HEK293 (cell line): ENCODE measurements around the gene DISP3.

Experiments used
- CTCF ChIA-PET: fragments of 350-600 bp; formaldehyde crosslinking; extraction: SDS; loops from one replicate; lab custom pipeline; 2021; ENCODE audit warnings: antibody characterized with exemption; lab: Yijun Ruan, JAX
- POLR2A ChIA-PET: fragments of 300-600 bp; formaldehyde crosslinking; extraction: SDS; loops from one replicate; lab custom pipeline; 2020; ENCODE audit warnings: antibody characterized with exemption, inconsistent platforms; lab: Yijun Ruan, JAX
- H3K27ac ChIP-seq: fragments of 200-500 bp; sonication (Bioruptor generic); 2 replicates; pipeline ENCODE4 v1.5.1; 2014; ENCODE audit warnings: low read depth, low read length, control low read depth, inconsistent platforms; ENCODE audit errors: extremely low read depth
- H3K36me3 ChIP-seq, 2 experiments: fragments of 200-500 bp in 1 of 2; sonication (Bioruptor generic) in 1 of 2; 1 replicate in 1 of 2; 2 replicates in 1 of 2; pipeline ENCODE4 v1.5.1; 2014 to 2017; ENCODE audit warnings: inconsistent platforms in 2 of 2, low read length in 2 of 2; ENCODE audit not compliant: control insufficient read depth in 2 of 2, insufficient read depth in 1 of 2
- H3K4me1 ChIP-seq: fragments of 200-500 bp; sonication (Bioruptor generic); 2 replicates; pipeline ENCODE4 v1.5.1; 2014; ENCODE audit warnings: mild to moderate bottlenecking, low read length, inconsistent platforms; ENCODE audit not compliant: control insufficient read depth, insufficient read depth
- H3K4me3 ChIP-seq: 2 replicates; pipeline ENCODE4 v1.5.1; 2011; ENCODE audit warnings: low read depth, mild to moderate bottlenecking, control low read depth, low read length, moderate library complexity
- H3K9me3 ChIP-seq: fragments of 200-500 bp; sonication (Bioruptor generic); 2 replicates; pipeline ENCODE4 v1.5.1; 2014; ENCODE audit warnings: low read depth, low read length, inconsistent platforms; ENCODE audit not compliant: control insufficient read depth, insufficient read depth
- FEZF1 ChIP-seq: fragments of 450-650 bp; formaldehyde crosslinking; IDR thresholded peaks from 2 replicates; pipeline ENCODE4 v1.5.1; 2016; ENCODE audit warnings: missing biosample characterization, missing genetic modification characterization
- HOXD13 ChIP-seq: sonication (generic); formaldehyde crosslinking; IDR thresholded peaks from 2 replicates; pipeline ENCODE4 v1.8.0; 2022; ENCODE audit warnings: missing genetic modification reagents, borderline replicate concordance
- IKZF3 ChIP-seq: fragments of 450-650 bp; IDR thresholded peaks from 2 replicates; pipeline ENCODE4 v1.5.0; 2018; ENCODE audit warnings: missing biosample characterization, mild to moderate bottlenecking, missing genetic modification characterization, moderate library complexity
- KLF8 ChIP-seq: fragments of 450-650 bp; formaldehyde crosslinking; IDR thresholded peaks from 2 replicates; pipeline ENCODE4 v1.5.1; 2016; ENCODE audit warnings: missing biosample characterization, missing genetic modification characterization
- MEIS1 ChIP-seq: sonication (generic); formaldehyde crosslinking; IDR thresholded peaks from 2 replicates; pipeline ENCODE4 v1.8.1; 2022; ENCODE audit warnings: missing genetic modification reagents, mild to moderate bottlenecking, borderline replicate concordance
- OSR2 ChIP-seq: fragments of 450-650 bp; formaldehyde crosslinking; IDR thresholded peaks from 2 replicates; pipeline ENCODE4 v1.5.1; 2016; ENCODE audit warnings: missing biosample characterization, missing genetic modification characterization
- RBAK ChIP-seq: fragments of 450-650 bp; formaldehyde crosslinking; IDR thresholded peaks from 2 replicates; pipeline ENCODE4 v1.5.1; 2016; ENCODE audit warnings: missing biosample characterization, missing genetic modification characterization
- ZBTB20 ChIP-seq: fragments of 450-650 bp; formaldehyde crosslinking; IDR thresholded peaks from 2 replicates; pipeline ENCODE4 v1.5.1; 2016; ENCODE audit warnings: missing biosample characterization, missing genetic modification characterization
- ZBTB7A ChIP-seq: fragments of 450-650 bp; formaldehyde crosslinking; IDR thresholded peaks from 2 replicates; pipeline ENCODE4 v1.5.1; 2016; ENCODE audit warnings: low read depth, missing biosample characterization, missing genetic modification characterization
- ZEB2 ChIP-seq: fragments of 450-650 bp; formaldehyde crosslinking; IDR thresholded peaks from 2 replicates; pipeline ENCODE4 v1.5.1; 2016; ENCODE audit warnings: missing biosample characterization, missing genetic modification characterization
- ZNF24 ChIP-seq: fragments of 450-650 bp; formaldehyde crosslinking; IDR thresholded peaks from 2 replicates; pipeline ENCODE4 v1.5.1; 2016; ENCODE audit warnings: missing biosample characterization, missing genetic modification characterization
- ZNF37A ChIP-seq: fragments of 450-650 bp; IDR thresholded peaks from 2 replicates; pipeline ENCODE4 v1.5.1; 2018; ENCODE audit warnings: missing biosample characterization, missing genetic modification characterization
- ZNF416 ChIP-seq: fragments of 450-650 bp; formaldehyde crosslinking; IDR thresholded peaks from 2 replicates; pipeline ENCODE4 v1.5.1; 2016; ENCODE audit warnings: missing biosample characterization, missing genetic modification characterization
- ZNF596 ChIP-seq: fragments of 450-650 bp; IDR thresholded peaks from 2 replicates; pipeline ENCODE4 v1.5.0; 2018; ENCODE audit warnings: missing biosample characterization, mild to moderate bottlenecking, missing genetic modification characterization, moderate library complexity
- ZNF624 ChIP-seq: fragments of 450-650 bp; formaldehyde crosslinking; IDR thresholded peaks from 2 replicates; pipeline ENCODE4 v1.5.1; 2017; ENCODE audit warnings: missing biosample characterization, missing genetic modification characterization
- ZNF664 ChIP-seq: fragments of 450-650 bp; formaldehyde crosslinking; IDR thresholded peaks from 2 replicates; pipeline ENCODE4 v1.5.1; 2016; ENCODE audit warnings: missing biosample characterization, missing genetic modification characterization
- TF ChIP-seq, protein P1 (sequence below): sonication (generic); formaldehyde crosslinking; IDR thresholded peaks from 2 replicates; pipeline ENCODE4 v1.8.1; 2022; ENCODE audit warnings: mild to moderate bottlenecking, moderate library complexity, missing genetic modification reagents
- TF ChIP-seq, protein P2 (sequence below): fragments of 450-650 bp; formaldehyde crosslinking; IDR thresholded peaks from 2 replicates; pipeline ENCODE4 v1.5.1; 2016; ENCODE audit warnings: missing biosample characterization, missing genetic modification characterization
- TF ChIP-seq, protein P3 (sequence below): fragments of 450-650 bp; formaldehyde crosslinking; IDR thresholded peaks from 2 replicates; pipeline ENCODE4 v1.5.1; 2017; ENCODE audit warnings: missing biosample characterization, missing genetic modification characterization
- TF ChIP-seq, protein P4 (sequence below): fragments of 450-650 bp; formaldehyde crosslinking; IDR thresholded peaks from 2 replicates; pipeline ENCODE4 v1.5.1; 2016; ENCODE audit warnings: missing biosample characterization, missing genetic modification characterization

Gene DISP3

DNA sequence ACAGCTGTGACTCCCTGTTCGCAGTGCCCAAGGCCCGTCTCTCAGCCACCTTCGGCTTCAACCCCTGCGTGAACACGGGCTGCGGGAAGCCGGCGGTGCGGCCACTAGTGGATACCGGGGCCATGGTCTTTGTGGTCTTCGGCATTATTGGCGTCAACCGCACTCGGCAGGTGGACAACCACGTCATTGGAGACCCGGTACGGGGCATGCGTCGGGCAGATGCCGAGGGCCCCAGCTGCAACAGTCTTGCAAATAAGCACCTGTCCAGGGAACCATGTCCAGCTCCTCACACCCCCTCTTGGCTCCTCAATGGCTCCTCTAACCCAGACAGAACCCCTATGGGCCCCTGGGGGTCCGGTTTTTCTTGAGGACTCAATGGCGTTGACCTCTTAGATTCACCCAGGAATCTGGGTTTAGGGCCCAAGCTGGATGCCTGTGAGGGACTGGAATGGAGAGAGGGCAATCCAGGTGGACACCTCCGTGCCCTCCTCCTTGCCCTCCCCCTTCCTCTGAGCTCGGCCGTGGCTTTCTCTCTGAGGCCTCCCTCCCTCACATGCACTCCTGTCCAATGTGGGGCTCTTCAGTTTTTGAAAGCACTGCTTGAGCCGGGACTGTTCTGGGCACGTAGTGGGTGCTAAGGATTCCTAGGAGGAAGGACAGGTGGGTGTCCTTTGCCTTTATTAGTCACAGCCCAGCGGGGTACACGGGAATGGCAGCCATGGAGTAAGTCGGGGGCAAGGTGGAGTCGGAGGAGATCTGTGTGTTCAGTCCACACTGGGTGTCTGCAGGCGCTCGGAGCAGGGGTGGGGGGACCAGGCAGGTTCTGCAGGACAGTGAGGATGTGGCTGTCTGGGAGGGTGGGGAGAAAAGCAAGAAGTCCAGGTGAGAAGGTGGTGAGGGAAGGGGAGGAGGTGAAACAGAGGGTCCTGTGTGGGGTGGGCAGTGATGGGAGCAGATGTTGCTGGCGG is 51.1 kb downstream of the DISP3 start:
- POLR2A ChIA-PET = no interaction called here
- Histone ChIP-seq H3K4me1 (no peaks in the 10 kb centered on the region), H3K27ac (no peak overlapping the region), H3K36me3 (no peaks in the 10 kb centered on the region), H3K4me3 (no peak overlapping the region), H3K9me3 (no peaks in the 10 kb centered on the region)
- CTCF ChIA-PET = no interaction called here
- no peak for TF ChIP-seq ZNF596 (tag by site-specific recombination)
- TF ChIP-seq, protein P1, sequence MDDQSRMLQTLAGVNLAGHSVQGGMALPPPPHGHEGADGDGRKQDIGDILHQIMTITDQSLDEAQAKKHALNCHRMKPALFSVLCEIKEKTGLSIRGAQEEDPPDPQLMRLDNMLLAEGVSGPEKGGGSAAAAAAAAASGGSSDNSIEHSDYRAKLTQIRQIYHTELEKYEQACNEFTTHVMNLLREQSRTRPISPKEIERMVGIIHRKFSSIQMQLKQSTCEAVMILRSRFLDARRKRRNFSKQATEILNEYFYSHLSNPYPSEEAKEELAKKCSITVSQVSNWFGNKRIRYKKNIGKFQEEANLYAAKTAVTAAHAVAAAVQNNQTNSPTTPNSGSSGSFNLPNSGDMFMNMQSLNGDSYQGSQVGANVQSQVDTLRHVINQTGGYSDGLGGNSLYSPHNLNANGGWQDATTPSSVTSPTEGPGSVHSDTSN (CRISPR knock-in tag) = no peak
- no peak for TF ChIP-seq ZNF37A
- no peak for TF ChIP-seq ZNF24
- TF ChIP-seq, protein P2, sequence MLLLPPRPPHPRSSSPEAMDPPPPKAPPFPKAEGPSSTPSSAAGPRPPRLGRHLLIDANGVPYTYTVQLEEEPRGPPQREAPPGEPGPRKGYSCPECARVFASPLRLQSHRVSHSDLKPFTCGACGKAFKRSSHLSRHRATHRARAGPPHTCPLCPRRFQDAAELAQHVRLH (tag by site-specific recombination) = no peak
- TF ChIP-seq OSR2 = no peak
- TF ChIP-seq ZBTB7A = no peak
- no peak for TF ChIP-seq ZNF664 (tag by site-specific recombination)
- no peak for TF ChIP-seq ZNF416 (tag by site-specific recombination)
- TF ChIP-seq ZEB2 = no peak
- TF ChIP-seq RBAK = no peak

DNA sequence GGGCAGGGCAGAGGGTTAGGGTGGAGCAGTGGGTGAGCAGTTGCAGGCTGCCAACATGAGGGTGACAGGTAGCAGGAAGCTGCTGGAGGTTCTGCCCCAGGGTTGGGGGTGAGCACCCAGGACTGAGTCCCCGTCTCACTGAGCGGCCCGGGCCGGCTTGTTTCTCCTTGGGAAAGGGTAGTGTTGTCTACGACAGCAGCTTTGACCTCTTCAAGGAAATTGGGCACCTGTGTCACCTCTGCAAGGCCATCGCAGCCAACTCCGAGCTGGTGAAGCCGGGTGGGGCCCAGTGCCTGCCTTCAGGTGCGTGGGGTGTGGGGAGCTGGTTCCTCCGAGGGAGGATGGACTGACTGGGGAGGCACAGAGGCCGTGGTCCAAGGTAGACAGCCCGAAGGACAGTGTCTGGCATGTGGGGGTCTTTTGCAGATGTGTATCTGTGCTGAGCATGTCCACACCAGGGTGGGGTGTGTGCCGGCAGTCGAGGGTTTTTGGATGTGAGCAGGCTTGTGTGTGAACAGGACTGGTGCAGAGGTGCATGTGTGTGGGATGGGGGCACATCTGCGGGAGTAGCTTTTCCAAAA is 51.9 kb downstream of the DISP3 start:
- TF ChIP-seq IKZF3 (tag by site-specific recombination) (no peak), HOXD13 (no peak), FEZF1 (tag by site-specific recombination) (no peak), ZNF624 (no peak), MEIS1 (CRISPR knock-in tag) (no peak), KLF8 (no peak), ZBTB20 (tag by site-specific recombination) (no peak)
- TF ChIP-seq, protein P3, sequence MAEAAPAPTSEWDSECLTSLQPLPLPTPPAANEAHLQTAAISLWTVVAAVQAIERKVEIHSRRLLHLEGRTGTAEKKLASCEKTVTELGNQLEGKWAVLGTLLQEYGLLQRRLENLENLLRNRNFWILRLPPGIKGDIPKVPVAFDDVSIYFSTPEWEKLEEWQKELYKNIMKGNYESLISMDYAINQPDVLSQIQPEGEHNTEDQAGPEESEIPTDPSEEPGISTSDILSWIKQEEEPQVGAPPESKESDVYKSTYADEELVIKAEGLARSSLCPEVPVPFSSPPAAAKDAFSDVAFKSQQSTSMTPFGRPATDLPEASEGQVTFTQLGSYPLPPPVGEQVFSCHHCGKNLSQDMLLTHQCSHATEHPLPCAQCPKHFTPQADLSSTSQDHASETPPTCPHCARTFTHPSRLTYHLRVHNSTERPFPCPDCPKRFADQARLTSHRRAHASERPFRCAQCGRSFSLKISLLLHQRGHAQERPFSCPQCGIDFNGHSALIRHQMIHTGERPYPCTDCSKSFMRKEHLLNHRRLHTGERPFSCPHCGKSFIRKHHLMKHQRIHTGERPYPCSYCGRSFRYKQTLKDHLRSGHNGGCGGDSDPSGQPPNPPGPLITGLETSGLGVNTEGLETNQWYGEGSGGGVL = no peak
- TF ChIP-seq, protein P4, sequence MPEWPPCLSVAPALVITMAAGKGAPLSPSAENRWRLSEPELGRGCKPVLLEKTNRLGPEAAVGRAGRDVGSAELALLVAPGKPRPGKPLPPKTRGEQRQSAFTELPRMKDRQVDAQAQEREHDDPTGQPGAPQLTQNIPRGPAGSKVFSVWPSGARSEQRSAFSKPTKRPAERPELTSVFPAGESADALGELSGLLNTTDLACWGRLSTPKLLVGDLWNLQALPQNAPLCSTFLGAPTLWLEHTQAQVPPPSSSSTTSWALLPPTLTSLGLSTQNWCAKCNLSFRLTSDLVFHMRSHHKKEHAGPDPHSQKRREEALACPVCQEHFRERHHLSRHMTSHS (tag by site-specific recombination) = no peak
- H3K4me3 ChIP-seq = no peak overlapping the region
- POLR2A ChIA-PET = no interaction called here
- CTCF ChIA-PET = no interaction called here
- no peaks in the 10 kb centered on the region for H3K36me3 ChIP-seq
- H3K4me1 ChIP-seq = no peaks in the 10 kb centered on the region
- no peak overlapping the region for H3K27ac ChIP-seq
- H3K9me3 ChIP-seq = no peaks in the 10 kb centered on the region
